GM11168 (cell line): ENCODE data around the gene LRP1B.

Experiments used
- in situ Hi-C: fragments of 300-500 bp; cut with MboI; formaldehyde crosslinking; loops from one replicate; pipeline ENCODE4 v1.12.0; 2022; ENCODE audit warnings: low sequenced_read_pairs; ENCODE audit not compliant: unreplicated experiment

LRP1B gene

DNA sequence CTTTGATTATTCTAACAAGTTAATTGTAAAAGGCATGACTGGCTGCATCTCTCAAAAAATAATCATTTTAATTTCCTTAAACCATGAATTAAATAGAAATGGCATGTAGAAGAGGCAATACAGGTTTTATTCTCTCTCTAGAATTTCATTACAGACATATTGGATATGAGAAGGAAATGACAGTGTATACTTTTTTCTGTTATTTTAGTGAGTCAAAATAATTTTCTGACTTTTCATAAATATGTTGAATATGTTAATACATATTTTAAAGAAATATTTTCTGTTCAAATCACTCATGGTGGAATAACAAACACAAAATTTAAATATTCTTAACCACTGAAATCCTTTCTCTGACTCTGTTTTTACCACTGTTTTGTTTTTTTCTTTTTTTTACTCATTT, 510.4 kb downstream of the LRP1B start:
- in situ Hi-C loops, result no loop called here

DNA sequence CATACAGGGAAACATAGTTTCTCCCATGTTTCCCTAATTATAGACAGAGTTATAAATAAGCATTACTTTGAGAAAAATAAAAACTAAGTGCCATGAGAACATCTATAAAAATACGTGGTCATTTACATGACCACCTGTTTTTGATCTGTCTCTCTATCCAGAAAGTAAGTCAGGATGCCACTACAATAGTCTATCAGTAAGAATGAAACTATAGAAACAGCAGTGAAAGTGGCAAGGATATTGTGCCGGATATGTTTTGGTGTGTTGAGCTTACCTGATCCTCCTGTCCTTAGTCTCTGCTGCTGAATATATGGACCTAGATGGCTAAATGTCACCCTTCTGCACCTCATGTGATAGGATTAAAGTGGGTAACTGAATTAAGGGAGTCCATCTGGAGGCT, 512.4 kb downstream of the LRP1B start:
- in situ Hi-C loops, result no loop called here

DNA sequence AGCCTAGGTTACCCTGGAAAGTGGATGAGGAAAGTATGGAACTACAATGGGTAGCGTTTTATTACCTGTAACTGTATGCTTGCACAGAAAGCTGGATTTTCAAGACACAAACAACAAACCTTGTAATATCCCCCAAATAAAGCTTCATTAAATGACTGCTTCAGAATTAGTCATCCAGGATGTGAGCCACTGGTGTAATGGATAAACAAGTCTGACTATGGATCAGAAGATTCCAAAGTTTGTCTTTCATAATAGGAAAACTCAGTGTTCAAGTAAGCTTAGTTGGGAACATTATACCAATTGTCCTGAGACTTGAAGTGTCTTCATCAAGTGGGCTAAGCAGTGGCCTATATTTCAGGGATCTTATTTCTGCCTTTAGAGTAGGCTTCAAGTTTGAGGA, 518.8 kb downstream of the LRP1B start:
- in situ Hi-C loops, result no loop called here

DNA sequence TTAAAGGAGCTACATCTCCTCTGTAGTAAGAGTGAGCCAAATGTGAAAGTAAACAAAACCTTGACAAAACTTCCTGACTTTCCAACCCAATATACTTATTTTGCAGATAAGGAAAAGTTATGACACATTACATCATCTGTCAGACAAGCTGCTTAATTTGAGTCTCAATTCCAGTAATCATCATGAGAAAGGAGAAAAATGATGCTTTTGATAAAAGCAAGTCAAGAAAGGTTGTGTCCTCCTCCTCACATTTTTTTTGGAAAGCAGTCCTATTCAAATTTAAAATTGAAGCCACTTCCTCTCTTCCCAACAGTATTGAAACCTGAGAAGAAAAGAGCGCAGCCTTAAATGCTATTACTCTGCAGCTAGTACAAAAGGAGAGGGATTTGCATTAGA, 519.6 kb downstream of the LRP1B start:
- in situ Hi-C loops, result no loop called here

DNA sequence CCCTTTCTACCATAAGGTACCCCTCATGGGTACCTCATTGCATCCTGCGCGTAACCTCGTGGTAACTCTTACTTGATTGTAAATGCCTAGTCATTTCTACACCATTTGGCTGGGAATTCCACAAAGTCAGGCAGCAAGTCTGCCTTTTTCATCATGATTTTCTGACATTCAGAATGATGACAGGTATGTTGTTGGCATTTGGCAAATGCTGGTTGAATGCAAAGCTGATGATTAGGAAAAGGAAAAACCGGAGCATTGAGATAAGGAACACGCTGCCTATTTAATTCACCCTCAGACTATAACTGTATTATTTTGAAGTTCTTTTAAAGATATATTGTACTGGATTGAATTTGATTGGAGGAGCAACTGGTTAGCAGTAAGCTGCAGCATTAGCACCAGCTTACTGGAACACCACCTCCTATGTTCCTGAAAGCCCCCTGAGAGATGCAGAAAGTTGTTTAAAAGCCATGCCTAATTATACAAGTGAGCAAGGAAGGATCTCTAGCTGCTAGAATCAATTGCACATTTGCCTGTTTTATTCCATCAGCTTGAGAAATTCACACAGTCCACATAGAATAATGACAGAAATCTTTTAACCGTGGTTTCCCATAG, 520.1 kb downstream of the LRP1B start:
- in situ Hi-C loops, result no loop called here

DNA sequence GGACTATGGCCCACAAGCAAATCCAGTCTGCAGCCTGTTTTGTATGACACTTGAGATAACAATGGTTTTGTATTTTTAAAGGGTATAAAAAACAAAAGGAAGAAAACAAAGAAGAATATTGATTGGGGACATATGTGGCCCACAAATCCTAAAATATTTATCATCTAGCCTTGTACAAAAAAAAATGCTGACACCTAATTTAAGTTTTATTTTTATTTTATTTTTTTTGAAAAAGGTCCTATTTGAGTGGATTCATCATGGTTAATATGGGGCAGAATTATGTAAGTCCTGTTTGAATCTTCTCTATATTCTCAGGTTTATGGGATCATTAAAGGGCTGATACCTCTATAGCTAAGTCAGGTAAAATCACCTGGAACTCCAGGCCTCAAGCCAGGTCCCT, 525.7 kb downstream of the LRP1B start:
- in situ Hi-C loops, result no loop called here

DNA sequence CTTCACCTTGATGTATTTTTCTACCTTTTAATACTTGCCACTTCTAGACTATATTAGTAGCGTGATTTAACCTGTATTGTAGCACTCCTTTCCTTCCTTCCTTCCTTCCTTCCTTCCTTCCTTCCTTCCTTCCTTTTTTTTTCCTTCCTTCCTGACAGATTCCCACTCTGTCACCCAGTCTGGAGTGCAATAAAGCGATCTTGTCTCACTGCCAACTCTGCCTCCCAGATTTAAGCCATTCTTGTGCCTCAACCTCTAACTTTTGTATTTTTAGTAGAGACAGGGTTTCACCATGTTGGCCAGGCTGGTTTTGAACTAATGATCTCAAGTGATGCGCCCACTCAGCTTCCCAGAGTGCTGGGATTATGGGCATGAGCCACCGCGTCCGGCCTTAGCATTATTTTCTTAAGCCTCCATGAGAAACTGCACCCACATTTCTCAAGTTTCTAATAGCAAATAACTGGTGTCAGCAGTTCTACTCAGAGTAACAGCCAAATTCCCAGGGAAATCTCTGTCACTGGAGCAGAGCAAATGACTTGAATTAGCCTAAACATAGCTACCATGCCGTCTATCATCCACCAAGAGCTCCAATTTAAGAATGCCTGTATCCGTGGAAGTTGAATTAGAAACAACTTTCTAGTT, 529.2 kb downstream of the LRP1B start:
- in situ Hi-C loops, result no loop called here

DNA sequence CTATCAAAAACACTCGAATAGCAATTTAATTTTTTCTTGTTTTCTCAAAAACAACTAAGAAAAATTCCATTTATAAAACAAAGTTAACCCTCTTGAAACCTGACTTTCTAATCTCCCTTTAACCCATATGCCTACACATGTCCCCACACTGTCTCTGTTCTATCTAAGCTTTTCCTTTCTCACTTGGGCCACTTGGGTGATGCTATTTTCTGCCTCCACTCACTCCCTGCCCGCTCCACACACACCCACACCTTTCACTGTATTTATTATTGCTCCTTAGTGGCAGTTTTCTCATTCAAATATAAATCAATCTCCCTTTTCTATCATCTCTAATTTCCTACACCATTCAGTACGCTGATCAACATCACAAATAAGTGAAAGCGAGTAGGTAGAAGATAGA, 531.1 kb downstream of the LRP1B start:
- in situ Hi-C loops, result no loop called here

DNA sequence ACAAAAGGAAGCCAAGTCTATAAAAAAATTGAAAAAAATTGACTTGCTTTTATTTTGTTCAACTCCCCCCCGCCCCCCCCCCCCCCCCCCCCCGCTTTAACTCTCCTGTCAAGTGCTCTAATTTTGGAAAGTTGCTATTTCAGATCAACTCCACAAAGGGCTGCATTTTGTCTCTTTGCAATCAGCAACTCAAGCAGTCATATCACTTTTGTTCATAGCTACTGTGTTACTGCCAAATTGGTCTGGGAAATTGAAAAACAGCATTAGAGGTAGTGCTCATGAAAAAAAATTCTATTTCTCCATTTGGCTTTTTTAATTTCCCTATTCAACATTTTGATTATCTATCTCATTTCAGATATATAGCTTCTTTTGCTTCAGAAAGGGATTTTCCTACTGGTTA, 531.8 kb downstream of the LRP1B start:
- in situ Hi-C loops, result no loop called here

DNA sequence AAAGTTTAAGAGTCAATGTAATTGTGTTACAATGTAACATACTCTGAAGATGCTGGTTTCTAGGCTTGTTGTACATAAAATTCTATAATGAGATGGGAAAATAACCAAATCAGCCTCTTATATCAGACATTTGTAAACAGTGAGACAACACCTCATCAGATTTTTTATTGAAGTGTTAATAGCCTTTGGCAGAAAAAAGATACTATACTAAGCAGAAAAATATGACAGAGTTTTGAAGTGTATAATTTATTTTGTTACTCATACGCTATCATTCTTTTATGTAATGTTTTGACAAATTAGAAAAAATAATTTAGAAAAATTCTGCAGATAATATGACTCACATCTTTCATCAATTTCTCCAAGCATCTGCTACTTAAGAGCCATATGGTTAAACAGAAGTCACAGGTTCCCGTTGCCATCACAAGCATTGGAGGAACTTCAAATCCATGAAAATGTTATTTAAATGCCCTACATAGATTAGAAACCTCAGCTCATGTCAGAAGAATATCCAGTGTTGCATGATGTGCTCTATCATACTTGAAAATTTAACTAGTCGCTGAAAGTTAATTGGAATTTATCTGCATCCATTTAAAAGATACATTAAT, 535.4 kb downstream of the LRP1B start:
- in situ Hi-C loops, result no loop called here

DNA sequence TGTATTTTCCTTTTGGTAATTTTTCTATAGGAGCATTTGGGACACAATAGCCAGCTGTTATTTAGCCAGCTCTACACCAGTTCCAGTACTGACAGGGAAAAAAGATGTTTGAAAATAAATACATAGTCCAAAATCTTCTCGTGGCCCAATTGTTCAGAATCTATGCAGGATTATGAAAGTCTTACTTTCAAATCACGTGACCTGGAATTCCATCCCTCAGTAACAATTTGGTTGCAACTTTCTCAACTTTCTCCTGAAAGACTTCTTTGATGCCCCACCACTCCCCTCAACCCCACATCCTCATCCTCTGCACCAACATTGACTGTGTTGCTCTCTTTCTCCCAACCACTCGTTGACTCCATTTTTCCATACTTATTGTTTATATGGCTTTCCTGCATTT, 539.0 kb downstream of the LRP1B start:
- in situ Hi-C loops, result no loop called here

DNA sequence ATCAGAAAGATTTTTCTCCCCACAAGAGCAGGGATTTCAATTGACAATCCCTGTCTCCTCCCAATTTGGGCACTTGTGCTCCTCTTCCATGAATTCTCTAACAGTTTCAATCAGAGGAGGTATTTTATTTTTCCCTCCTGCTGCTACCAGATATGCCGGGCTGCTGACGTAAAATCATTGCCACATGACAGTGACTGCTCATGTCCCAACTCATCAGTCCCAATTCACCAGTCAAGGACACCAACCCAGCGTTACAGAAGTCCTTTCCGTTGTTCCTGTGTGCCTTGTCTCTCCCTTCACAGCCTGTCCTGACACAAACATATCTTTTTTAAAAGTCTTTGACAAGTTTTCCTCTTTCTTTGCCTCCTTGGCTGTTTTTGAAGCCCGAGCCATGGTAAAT, 540.2 kb downstream of the LRP1B start:
- in situ Hi-C loops, result no loop called here

DNA sequence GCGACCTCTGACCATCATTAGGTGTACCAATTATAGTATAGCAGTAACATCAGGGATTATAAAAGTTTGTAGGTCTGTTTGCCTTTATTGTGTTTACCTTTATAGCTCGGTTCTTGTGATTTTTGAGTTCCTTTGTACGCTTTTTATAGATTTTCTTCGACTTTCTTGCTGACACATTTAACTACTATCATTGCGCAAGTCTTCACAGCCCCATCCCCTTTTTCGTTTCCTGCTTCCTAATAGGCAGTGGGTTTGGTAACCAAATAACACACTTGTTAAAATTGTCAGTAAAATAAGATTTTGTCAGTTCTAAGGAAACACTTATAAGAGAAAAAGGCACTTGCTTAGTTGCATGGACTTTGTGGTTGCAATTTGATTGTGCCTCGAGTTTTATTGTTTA, 541.5 kb downstream of the LRP1B start:
- in situ Hi-C loops, result no loop called here

DNA sequence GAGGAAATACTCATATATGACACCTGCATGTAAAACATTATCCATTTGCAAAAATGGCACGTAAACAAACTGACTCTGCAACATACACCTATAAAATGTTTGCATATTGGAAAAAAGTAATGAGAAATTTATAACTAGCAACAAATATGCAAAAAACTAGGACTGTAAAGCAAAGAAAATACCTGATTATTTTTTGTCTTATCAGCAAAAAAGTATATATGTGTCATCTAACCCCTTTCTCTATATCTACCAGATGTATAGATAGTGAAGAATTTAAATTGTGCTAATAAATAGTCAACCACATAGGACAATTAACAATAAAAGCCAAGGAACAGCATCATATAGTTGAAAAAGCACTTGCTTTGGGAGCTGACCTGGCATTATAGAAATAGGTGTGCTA, 543.8 kb downstream of the LRP1B start:
- in situ Hi-C loops, result no loop called here

DNA sequence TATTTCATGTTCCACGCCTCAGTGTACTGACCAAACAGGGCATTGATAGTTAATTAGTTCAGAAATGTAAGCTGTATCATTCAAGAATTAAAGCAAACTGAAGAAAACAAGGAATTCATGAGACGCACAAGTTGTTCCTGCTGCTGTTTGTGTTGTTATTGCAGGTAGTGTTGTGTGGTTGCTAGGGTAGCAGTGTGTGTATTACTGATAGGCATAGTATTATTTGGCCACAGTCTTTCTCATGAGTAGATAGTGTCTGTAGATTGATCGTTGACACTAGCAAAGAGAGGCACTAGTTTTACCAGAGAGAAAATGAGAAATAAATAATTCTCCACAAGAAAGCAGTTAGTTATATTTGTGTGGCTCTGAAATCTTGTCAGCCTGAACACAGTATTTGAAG, 548.6 kb downstream of the LRP1B start:
- in situ Hi-C loops, result no loop called here

DNA sequence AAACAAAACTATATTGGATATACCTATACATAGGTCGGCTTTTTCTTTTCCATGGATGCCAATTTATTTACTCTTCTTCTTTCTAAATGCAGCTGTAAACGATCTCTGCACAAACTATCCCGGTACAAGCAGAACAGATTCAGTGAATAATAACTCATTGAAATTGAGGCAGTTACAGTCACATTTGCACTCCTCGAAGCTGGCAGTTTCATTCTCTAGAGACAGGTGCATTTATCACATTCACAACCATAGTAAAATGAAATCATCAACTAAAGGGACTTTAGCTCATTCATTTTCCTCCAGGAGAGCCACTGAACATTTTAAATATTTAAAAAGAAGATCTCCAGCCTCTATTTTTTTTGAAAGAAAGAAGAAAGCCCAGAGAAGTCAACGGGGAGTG, 551.7 kb downstream of the LRP1B start:
- in situ Hi-C loops, result no loop called here

DNA sequence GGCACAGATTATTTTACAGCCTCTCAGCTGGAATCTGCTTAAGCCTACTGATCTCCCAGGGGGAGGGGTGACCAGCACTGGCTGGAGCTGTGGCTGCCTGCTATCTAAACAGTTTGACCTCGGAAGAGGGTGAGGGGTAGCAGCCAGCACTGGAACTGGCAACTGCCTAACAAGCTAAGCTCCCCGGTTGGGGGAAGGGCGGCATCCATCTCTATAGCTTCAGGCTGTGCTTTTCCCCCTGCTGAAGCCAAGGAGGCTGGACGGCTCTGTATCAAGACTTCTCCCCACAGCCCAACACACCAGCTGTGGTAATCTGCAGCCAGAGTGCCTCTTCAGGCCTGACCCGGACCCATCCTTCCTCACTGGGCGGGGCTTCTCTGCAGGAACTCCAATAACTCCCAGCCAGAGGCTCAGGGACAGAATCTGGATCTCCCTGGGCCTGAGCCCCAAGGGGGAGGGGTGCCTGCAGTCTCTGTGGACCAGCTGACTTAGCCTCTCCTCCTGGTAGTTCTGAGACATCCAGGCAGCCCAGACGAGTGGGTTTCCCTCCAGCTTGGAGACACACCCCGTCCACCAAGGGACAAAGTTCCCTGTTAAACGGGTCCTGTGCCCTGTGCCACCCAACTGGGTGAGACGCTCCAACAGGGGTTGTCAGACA, 560.2 kb downstream of the LRP1B start:
- in situ Hi-C loops, result no loop called here

DNA sequence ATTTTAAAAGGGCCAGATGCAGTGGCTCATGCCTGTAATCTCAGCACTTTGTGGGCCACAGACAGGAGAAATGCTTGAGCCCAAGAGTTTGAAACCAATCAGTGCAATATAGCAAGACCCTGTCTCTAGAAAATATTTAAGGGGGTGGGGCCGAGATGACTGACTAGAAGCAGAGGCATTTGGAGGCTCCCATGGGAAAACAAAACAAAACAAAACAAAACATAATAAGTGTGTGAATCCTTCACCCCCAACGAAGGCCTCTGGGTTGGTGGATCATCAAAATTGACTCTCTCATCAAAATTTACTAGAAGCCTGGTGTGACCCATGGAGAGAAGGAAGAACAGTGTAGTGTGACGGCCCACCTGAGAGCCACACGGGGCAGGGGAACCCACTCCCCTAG, 560.9 kb downstream of the LRP1B start:
- in situ Hi-C loops, result no loop called here

DNA sequence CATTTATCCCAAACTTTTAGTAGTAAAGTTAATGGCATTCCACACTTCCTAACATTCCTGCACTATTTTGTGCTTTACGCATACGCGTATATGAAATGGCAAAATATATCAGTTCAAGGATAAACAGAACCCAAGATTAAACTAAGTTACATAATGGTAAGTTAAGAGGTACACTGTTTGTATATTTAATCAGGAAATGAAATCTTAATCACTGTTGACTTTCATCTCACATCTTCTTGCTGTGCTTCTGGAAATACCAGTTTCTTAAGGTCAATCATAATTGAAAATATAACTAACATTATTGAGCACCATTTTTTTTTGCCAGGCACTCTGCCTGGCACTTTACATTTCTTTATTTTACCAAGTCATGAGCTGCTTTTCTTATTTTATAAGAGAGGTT, 565.2 kb downstream of the LRP1B start:
- in situ Hi-C loops, result no loop called here

DNA sequence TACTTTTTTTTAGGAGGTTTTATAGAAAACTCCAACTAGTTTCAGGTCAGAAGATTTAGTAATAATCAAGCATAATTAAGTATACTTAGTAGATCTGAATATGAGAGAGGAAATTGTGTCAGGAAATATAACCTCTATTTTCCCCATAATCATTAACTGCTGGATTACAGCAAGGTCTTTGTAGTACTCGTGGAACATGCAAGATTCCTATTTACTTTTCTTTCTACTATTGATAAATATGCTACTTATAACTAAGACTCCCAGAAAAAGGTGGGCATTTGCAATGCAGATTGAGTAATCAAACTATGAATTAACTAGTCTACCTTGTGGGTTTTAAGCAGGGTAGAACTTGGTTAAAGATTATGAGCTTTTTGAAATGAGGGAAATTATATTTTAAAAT, 570.1 kb downstream of the LRP1B start:
- in situ Hi-C loops, result no loop called here

DNA sequence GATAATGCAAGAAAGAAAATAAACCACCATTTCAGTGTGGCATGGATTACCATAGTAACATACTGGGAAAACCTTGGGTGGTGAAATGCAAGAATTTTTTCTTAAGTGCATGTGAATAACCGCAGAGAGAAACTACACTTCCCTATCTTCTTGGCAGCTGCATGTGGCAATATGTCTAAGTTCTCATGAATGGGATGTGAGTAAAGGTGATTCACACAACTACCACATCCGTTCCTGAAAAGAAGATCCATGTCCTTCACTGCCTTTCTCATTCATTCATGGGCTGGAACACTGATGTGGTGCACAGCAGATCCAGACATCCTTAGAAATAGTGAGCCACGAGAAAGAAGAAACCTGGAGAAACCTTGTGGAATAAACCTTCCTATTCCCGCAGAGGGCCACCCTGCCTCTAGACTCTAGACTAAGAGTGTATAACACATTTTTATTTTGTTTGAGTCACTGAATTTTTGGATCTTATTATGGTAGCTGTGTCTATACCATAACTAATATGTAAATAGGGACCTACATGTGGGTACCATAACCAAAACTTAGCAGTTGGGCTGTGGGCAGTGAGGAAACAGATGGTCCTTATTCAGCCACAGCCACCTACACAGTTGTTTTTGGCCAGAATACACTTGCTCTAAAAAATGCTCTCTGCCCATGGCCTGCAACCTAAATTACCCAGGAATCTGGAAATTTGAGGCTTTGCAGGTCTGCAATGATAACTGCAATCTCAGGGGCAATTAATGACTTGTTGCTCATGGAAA, 573.3 kb downstream of the LRP1B start:
- in situ Hi-C loops, result no loop called here
